ENCODE results near the gene ENTPD1.
"Not testable (repeated sequence)": the region's sequence is repeated elsewhere in the genome, so short reads cannot be mapped to it uniquely, and the experiment has no call there.

Gene ENTPD1

DNA sequence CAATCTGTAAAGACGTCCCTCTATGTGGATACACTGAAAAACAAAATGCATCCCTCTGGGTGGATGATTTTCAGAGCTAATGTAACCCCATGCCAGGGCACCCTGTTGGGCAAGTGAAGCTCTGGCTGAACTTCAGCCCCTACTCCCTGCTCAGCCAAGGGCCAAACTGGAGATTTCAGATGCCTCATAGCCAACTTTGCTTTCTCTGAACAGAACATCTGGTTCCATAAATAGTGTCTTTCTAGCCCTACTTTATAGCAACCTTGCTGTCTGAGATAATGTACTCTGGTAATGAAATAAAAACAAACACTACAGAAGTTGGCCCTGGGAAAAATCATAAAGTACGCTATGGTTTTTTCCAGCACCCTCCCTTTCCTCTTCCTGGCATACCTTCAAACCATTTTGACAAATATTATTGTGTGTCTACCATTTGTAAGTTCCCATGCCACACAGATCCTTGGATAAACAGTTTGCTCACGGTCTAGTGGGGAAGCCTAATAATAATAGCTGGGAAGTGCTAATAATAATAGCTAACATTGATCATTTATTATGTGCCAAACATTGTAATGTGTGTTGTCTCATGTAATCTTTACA lies 3.4 kb downstream of the ENTPD1 start:
- no peak for DNase-seq

DNA sequence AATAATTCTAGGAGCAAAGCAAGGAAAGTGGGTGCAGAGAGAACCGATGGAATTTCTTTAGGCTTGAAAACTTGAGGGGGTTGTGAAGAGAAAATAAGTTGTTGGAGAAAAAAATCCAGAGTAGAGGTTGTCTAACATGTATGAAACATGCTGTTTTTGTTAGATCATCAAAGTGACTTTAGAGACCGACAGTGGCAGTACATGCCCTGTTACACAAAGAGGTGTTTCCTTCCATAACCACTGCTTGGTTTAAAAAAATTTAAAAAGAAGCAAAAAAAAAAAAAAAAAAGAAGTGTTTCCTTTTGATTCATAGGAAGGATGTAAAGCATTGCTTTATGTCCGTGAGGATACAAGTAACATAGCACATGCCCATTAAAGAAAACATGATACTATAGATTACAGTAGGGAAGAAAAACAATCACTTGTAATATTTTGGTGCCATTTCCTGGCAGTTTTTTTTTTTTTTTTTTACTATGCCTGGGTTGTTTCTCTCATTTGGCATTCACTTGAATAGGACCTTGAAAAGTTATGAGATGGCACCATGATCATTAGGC lies 6.1 kb downstream of the ENTPD1 start:
- no peak for DNase-seq

DNA sequence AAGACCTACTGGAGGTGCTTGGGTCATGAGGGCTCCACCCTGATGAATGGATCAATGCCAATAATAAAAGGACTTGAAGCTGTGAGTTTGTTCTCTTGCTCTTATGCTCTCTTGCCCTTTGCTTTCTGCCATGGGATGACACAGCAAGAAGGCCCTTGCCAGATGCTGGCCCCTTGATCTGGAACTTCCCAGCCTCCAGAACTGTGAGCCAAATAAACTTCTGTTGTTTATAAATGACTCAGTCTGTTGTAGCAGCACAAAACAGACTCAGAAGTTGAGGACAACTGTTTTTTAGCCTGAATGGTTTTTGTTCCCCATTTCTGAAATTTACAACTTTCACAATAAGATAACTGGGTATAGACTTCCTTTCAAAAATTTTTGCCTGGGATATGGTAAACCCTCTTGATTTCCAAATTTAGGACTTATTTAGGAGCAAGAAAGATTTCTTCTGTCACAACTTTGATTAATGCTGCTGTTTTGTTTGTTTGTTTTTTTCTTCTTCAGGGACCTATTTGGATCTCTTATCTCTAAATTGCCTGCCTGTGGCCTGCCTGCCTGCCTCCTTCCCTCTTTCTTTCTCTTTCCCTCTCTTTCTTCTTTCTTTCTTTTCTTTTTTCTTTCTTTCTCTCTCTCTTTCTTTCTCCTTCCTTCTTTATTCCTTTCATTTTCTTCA lies 12.1 kb downstream of the ENTPD1 start:
- no peak for DNase-seq

- DNase-seq: no peak
Measured at GRCh38 chr10:95770084-95770720, 14.2 kb downstream of the ENTPD1 start.

GRCh38 chr10:95773454-95773853 lies 17.5 kb downstream of the ENTPD1 start:
- DNase-seq: not testable (repeated sequence)

DNA sequence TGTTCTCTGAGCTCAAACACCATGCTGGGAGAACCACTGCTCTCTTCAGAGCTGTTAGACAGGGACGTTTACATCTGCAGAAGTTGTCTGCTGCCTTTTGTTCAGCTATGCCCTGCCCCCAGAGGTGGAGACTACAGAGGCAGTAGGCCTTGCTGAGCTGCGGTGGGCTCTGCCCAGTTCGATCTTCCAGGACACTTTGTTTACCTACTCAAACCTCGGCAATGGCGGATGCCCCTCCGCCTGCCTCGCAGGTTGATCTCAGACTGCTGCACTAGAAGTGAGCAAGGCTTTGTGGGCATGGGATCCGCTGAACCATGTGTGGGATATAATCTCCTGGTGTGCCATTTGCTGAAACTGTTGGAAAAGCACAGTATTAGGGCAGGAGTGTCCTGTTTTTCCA lies 21.7 kb downstream of the ENTPD1 start:
- not testable (repeated sequence) for DNase-seq

GRCh38 chr10:95782318-95782717 lies 26.4 kb downstream of the ENTPD1 start:
- no peak for DNase-seq

GRCh38 chr10:95783741-95784140 lies 27.8 kb downstream of the ENTPD1 start:
- DNase-seq: no peak

- no peak for DNase-seq
Measured at GRCh38 chr10:95784279-95784913, 28.4 kb downstream of the ENTPD1 start.

DNA sequence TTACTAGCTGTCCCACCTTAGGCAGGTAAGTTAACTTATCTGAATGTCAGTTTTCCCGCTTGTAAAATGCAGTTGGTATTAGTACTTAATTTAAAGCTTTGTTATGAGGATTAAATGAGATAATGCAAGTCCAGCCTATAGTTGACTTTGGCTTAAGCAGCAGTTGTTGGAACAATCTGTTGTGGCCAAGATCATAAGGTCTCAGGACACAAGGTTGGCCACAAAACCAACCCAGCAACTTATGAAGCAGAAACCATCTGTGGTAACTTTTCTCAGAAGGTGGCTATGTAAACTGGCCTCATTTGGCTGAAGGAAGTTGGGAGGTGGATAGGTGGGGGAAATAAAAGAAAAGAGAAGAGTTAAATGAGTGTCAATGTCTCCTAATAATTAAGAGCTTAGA lies 29.4 kb downstream of the ENTPD1 start:
- DNase-seq: no peak

GRCh38 chr10:95785942-95786669 lies 30.1 kb downstream of the ENTPD1 start:
- no peak for DNase-seq

- DNase-seq: no peak
Measured at GRCh38 chr10:95787447-95787846, 31.5 kb downstream of the ENTPD1 start.

GRCh38 chr10:95788830-95789229 lies 32.9 kb downstream of the ENTPD1 start:
- no peak for DNase-seq

- no peak for DNase-seq
Measured at GRCh38 chr10:95789902-95790301, 33.9 kb downstream of the ENTPD1 start.

- DNase-seq: no peak
Measured at GRCh38 chr10:95790982-95791381, 35.0 kb downstream of the ENTPD1 start.

DNA sequence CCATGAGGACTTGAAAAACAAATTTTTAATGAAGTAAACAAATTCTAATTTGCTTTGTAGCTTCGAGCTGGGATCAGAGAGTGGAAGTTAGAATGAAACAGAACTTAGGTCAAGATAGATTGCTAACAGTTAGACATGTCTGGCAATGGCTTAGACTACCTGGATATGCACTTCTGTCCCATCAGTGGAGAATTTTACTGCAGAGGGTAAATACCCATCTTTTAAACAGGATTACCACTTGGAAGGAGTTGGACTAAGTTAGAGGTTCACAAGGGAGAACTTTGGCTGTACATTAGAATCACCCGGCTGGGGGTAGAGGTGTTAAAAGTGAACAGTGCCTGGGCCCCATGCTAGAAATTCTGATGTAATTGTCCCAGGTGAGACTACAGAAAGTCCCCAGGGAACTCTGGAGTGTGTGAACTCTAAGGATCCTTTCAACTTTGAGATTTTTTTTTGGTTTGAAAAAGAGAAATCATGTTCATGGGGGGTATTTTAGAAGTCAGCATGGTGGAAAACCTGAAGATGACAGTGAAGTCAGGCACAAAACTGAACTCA lies 35.5 kb downstream of the ENTPD1 start:
- no peak for DNase-seq

DNA sequence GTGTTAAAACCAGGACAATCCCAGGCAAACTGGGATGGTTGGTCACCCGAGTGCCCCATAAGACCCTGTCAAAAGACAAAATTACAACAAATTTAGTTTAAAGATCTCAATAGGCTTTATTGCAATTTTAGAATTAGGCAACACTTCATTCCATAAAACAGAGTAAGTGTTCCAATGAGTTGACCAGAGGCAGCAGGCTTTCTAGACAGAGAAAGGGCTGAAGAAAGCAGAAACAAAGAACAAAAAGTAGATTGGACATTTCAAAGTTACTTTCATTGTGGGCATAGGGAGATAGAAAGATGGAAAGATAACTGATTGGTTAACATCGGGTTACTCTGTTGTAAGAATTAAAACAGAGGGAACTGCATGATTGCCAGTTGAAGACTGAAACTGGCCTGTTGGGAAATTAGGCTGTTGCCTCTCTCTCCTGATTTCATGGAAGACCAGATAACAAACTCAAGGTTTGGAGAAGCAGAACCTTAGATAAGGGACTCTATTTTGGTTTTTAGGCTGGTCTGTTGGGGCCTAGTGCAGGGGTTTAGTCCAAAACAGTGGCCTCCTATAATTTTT lies 36.3 kb downstream of the ENTPD1 start:
- no peak for DNase-seq

DNA sequence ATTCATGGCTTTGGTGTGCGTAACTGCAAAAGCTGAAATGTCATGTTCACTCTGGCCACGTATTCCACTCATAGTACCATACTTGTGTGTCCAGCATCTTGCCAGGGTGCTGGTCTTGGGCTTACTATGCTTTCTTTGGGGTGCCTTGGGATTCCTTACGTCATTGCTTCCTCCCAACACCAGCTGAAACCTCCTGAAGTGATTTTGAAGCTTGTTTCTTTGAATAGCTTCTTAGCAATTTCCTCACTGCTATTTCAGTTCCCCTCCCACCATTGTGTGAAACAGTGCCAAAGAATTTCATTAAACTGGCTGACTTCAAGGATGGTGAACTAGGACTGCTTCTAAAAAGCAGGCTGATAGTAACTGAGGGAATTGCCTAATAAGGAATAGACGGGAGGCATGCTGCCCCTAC lies 36.9 kb downstream of the ENTPD1 start:
- no peak for DNase-seq

GRCh38 chr10:95793401-95794045 lies 37.6 kb downstream of the ENTPD1 start:
- DNase-seq: no peak

DNA sequence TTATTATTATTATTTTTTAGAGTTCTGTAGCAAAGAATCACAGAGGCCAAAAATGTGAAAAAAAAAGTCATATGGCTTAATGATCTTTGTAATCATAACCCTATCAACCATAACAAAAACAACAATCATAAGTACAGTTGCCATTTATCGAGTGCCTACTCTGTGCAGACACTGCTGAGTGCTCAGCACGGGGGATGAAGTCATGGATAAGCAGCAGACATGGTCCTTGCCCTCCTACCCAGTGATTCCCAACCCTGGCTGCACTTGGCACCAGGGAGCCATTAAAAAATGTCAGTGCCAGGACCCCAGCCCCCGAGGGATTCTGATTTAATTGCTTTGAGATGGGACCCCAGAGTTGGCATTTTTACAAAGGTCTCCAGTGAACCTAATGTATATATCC lies 38.2 kb downstream of the ENTPD1 start:
- DNase-seq: no peak

- no peak for DNase-seq
Measured at GRCh38 chr10:95795602-95796001, 39.6 kb downstream of the ENTPD1 start.

GRCh38 chr10:95796504-95796903 lies 40.5 kb downstream of the ENTPD1 start:
- DNase-seq: no peak

All from NCI-H1694 treated with DMSO at 0.1 percent for 48 hours (cell line).